Fibroblast of the aortic adventitia (primary cell): Measurements from ENCODE around the gene DCHS2. TPM values are rescaled to one million over a fixed set of nuclear protein-coding genes. Genes with fewer than 3 reads are reported as not detected.

Experiments used
- DNase-seq: peaks from one replicate; pipeline ENCODE4 v3.0.0-alpha.2; 2010; ENCODE audit warnings: low read depth
- H3K4me3 ChIP-seq: 2 replicates; pipeline ENCODE4 v1.5.1; 2011; ENCODE audit warnings: low read depth, mild to moderate bottlenecking, control low read depth, low read length, moderate library complexity
- CTCF ChIP-seq: IDR thresholded peaks from 2 replicates; pipeline ENCODE4 v1.5.1; 2011; ENCODE audit warnings: mild to moderate bottlenecking, low read length, control low read depth, inconsistent platforms; ENCODE audit not compliant: insufficient read depth
- total RNA-seq: library from RNA; depleted of rRNA; stranded (reverse); fragments of >200 nt; gene quantifications from 2 replicates; pipeline ENCODE4 v1.2.3, GENCODE V29; 2012; ENCODE audit warnings: low replicate concordance

DCHS2 gene
- total RNA-seq, 1 donor: under 0.01 TPM

GRCh38 chr4:154292589-154292988 is 199.0 kb downstream of the DCHS2 start:
- TF ChIP-seq CTCF: no peak
- H3K4me3 ChIP-seq: no peak overlapping the region
- DNase-seq: no peak

GRCh38 chr4:154277172-154277571 is 214.4 kb downstream of the DCHS2 start:
- DNase-seq: no peak
- H3K4me3 ChIP-seq: no peak overlapping the region
- no peak for TF ChIP-seq CTCF

- TF ChIP-seq CTCF: no peak
- DNase-seq: no peak
- H3K4me3 ChIP-seq: no peak overlapping the region
Measured at GRCh38 chr4:154276496-154276895, 215.1 kb downstream of the DCHS2 start.

- no peak for DNase-seq
- H3K4me3 ChIP-seq: no peak overlapping the region
Measured at GRCh38 chr4:154254999-154255398, 236.6 kb downstream of the DCHS2 start.

GRCh38 chr4:154234576-154234975 is 257.0 kb downstream of the DCHS2 start:
- no peak for DNase-seq
- TF ChIP-seq CTCF: no peak
- no peak overlapping the region for H3K4me3 ChIP-seq

More at GRCh38 chr4:154254999-154255398, 236.6 kb downstream of the DCHS2 start:
- TF ChIP-seq CTCF: no peak

- no peak for TF ChIP-seq CTCF
- DNase-seq: no peak
- H3K4me3 ChIP-seq: no peak overlapping the region
Measured at GRCh38 chr4:154231806-154232478, 259.7 kb downstream of the DCHS2 start.

GRCh38 chr4:154230723-154231122 is 260.9 kb downstream of the DCHS2 start:
- DNase-seq: no peak
- H3K4me3 ChIP-seq: no peak overlapping the region

More at GRCh38 chr4:154230723-154231122, 260.9 kb downstream of the DCHS2 start:
- no peak for TF ChIP-seq CTCF
